Measurements from ENCODE around the gene RBFOX2.

DNA sequence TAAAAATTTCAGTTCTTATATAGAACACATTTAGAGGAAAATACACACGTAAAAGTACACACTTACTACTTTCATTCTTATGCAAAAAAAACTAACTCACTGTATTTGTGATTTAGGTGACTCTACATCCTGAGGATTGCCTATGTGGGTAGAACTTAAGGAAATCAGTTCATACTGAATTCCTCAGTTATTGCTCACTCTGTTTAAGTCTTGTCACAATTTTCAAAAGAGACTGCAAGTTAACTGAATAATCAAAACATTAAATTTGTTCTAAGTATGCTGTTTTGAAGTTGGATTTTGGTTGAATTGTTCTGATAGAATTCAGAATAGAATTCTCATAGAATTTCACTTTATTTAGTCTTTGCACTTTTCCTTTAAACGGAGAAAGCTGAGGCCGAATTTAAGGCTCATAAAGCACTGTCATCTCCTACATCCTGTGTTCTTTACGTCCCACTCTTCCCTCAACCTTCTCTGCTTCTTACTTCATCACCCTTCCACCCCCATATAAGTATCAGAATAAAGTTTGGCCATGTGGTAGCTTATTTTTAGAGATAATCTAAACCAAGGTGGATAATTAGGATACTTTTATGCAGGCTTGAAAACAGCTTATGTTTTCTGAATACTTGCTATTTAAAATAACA, 251.2 kb downstream of the RBFOX2 start:
- no peak for TF ChIP-seq POLR2A (IDR thresholded peaks at IDR 0.05)
- TF ChIP-seq, protein P1, sequence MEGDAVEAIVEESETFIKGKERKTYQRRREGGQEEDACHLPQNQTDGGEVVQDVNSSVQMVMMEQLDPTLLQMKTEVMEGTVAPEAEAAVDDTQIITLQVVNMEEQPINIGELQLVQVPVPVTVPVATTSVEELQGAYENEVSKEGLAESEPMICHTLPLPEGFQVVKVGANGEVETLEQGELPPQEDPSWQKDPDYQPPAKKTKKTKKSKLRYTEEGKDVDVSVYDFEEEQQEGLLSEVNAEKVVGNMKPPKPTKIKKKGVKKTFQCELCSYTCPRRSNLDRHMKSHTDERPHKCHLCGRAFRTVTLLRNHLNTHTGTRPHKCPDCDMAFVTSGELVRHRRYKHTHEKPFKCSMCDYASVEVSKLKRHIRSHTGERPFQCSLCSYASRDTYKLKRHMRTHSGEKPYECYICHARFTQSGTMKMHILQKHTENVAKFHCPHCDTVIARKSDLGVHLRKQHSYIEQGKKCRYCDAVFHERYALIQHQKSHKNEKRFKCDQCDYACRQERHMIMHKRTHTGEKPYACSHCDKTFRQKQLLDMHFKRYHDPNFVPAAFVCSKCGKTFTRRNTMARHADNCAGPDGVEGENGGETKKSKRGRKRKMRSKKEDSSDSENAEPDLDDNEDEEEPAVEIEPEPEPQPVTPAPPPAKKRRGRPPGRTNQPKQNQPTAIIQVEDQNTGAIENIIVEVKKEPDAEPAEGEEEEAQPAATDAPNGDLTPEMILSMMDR (IDR thresholded peaks at IDR 0.05): no peak
